ENCODE measurements around the gene NUDCD3. TPM values are rescaled to one million over a fixed set of nuclear protein-coding genes. Genes with fewer than 3 reads are reported as not detected.

The NUDCD3 gene
- total and polyA plus RNA-seq, 2 of the 8 experiments (the other 6 are each of a cell fraction or from before 2014, with no cell fraction given): 35.2 to 93.7 TPM

GRCh38 chr7:44416941-44417340 is 73.5 kb downstream of the NUDCD3 start (continued):
- TF ChIP-seq CHD7 (IDR thresholded peaks at IDR 0.05; ENCODE audit: insufficient replicate concordance, low read length): no peak
- TF ChIP-seq, protein P1, sequence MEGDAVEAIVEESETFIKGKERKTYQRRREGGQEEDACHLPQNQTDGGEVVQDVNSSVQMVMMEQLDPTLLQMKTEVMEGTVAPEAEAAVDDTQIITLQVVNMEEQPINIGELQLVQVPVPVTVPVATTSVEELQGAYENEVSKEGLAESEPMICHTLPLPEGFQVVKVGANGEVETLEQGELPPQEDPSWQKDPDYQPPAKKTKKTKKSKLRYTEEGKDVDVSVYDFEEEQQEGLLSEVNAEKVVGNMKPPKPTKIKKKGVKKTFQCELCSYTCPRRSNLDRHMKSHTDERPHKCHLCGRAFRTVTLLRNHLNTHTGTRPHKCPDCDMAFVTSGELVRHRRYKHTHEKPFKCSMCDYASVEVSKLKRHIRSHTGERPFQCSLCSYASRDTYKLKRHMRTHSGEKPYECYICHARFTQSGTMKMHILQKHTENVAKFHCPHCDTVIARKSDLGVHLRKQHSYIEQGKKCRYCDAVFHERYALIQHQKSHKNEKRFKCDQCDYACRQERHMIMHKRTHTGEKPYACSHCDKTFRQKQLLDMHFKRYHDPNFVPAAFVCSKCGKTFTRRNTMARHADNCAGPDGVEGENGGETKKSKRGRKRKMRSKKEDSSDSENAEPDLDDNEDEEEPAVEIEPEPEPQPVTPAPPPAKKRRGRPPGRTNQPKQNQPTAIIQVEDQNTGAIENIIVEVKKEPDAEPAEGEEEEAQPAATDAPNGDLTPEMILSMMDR (IDR thresholded peaks at IDR 0.05; ENCODE audit: control extremely low read depth in 1 of 3, insufficient read depth in 1 of 3, low read depth in 1 of 3, low read length in 3 of 3): no peak
- no peak for TF ChIP-seq JUN (IDR thresholded peaks at IDR 0.05; ENCODE audit: low read depth, low read length)

Measured in H1 (cell line).